GM19193 (cell line): ENCODE results near the gene VDAC2.

Experiments
- POLR2A ChIP-seq: IDR thresholded peaks from 4 replicates; pipeline ENCODE4 v1.6.1; 2011; ENCODE audit not compliant: insufficient read depth, insufficient read length; ENCODE audit errors: extremely low read depth

The VDAC2 gene

DNA sequence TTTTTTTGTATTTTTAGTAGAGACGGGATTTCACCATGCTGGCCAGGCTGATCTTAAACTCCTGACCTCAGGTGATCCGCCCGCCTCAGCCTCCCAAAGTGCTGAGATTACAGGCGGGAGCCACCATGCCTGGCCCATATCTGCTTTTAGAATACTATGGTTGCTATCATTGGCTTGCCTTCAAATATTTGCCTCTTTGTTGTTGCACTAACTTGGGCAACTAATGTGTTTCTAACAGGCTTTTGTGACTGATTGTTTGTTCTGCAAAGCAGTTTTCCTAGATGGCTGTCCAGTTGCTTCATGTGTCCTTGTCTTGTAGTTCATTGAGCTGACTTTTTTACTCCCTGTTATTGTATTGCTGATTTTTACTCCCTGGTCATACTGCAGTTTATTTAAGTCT, 9.7 kb downstream of the VDAC2 start:
- no peak for TF ChIP-seq POLR2A

DNA sequence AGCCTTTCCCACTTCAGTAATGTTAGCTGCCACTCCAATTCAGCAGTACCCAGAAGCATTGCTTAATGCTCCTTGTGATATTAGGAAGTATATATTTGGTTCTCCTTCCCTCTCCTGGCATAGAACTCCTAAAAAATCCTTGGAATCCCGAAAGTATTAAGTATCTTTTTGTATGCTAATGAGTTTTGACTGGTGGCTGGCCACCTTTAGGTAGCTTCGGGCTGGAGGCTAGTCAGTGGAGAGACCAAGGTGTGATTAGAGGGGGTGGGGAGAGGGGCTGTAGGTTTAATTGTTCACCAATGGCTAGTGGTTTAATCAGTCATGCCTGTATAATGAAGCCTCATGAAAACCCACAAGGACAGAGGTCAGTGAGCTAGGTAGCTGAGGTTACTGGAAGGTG, 12.9 kb downstream of the VDAC2 start:
- TF ChIP-seq POLR2A, result no peak

DNA sequence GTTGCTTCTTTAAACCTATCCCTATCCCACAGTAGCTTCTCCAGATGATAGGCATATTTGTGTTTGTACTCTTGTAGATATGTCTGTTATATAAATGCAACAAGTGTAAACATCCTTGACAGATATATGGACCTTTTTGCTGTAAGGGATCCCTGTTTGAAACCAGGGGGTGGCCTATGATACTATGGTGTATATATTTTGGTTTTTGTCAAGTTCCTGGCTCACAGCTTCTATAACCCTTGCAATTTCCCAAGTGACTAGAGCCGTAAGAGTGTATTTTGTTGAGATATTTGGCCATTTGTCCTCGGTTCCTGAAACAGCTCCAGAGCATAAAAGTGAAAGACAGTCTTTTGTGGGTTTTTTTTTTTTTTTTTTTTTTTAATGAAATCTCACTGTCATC, 15.5 kb downstream of the VDAC2 start:
- no peak for TF ChIP-seq POLR2A

DNA sequence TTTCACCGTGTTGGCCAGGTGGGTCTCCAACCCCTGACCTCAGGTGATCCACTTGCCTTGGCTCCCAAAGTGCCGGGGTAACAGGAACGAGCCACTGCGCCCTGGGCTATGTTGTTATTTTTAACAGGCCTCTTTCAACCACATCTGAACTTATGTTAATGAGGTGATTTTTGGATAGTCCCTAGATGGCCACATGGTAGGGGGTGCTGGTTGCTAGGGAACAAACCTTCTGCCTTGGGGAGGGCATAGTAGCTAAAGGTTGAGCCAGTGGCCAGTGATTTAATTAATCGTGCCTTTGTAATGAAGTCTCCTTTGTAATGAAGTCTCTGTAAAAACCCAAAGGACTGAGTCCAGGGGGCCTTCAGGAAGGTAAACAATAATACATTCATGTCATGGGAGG, 16.1 kb downstream of the VDAC2 start:
- no peak for TF ChIP-seq POLR2A

DNA sequence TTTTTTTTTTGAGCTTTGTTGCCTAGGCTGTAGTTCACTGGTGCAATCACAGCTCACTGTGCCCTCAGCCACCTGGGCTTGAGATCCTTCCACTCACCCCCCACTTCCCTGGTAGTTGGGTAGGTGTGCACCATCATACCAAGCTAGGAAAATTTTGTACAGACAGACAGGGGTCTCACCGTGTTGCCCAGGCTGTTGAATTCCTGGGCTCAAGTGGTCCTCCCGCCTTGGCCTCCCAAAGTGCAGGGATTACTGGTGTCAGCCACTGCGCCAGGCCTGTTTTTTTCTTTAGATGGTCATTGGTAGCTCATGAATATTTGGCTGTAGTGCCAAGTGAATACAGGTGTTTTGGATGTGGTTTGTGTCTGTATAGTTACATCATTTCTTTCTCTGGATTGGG, 17.7 kb downstream of the VDAC2 start:
- no peak for TF ChIP-seq POLR2A

DNA sequence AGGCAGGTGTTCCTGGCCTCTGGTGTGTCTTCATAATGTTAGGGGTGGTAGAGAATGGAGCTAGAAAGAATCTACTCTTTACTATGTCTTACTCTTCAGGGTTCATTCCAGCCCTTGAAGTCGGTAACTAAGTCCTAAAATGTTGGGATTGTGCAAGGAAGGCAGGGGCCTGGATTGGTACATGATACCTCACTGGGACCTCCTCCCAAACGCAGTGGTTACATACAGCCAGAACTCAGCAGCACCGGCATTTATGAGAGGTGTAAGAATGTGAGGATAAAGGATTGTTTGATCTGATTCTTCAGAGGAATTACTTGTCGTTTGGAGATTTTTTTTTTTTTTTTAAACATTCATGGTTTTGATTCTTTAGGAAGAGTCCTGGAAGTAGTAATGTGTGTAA, 18.2 kb downstream of the VDAC2 start:
- no peak for TF ChIP-seq POLR2A

DNA sequence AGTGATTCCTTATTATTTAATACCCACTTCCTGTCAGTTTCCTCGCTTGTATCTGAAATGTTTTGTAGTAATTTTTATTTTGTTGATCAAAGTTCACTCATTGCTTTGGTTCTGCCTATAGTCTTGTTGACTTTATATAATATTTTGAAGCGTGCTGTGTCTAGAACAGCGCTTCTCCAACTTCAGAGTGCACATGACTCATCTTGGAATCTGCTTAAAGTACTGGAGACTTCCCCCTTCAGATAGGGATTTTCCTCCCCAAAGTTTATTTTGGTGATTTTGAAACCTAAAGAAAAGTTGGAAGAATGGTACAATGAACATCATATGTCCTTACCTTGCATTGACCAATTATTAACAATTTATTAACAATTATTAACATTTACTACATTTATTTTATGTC, 19.4 kb downstream of the VDAC2 start:
- no peak for TF ChIP-seq POLR2A

DNA sequence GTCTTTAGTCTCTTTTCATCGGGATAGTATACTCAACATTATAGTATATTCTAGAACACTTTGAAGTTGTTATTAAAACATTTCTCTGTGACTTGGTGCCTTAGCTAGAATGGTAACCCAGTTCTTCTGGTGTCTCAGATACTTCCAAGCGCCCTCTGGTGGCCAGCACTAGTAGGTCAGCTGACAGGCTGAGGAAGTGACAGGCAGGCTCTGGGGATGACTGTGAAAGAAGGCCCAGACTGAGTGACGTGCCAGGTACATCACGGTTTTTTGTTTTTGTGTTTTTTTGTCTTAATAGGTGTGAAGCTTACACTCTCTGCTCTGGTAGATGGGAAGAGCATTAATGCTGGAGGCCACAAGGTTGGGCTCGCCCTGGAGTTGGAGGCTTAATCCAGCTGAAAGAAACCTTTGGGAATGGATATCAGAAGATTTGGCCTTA, 20.0 kb downstream of the VDAC2 start:
- TF ChIP-seq POLR2A, result no peak

DNA sequence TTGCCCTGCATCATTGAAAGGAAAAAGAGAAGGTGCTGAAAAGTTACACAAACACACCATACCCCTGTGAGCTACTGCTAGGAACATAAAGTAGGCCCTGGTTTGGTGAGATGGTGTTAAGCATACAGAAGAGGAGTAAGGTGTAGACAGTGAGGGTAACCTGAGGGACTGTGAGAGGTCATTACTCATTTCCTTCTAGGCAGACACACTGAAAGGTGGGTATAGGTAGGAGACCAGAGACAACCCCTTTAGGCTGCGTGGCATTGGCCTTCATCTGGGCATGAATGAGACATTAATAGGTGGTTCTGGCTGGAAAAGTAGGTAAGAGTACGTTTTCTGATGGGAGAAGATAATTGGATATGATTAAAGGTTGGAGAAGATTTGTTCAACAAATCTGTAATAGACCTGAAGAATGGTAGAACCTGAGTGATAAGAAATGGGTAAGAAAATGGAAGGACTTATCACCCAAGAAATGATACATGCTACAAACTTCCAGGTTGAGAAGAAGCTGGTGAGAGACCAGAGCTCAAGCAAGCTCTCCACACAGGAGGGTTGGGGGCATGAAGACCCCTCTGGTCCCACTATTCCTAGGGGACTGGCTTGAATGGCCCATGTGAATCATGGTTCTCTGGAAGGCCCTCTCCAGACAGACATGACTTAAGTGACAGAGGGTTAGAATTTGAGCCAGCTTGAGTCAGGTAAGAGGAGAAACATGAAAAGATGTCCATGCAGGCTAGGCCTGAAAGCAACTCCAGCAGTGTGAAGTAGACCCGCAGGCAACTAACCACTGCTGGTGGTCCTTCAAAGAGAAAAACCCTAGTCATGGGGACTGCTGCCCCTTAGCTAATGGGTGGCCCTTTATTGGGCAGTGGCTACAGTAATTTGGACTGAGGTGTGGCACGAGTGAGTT, 21.3 kb downstream of the VDAC2 start:
- TF ChIP-seq POLR2A, result no peak

DNA sequence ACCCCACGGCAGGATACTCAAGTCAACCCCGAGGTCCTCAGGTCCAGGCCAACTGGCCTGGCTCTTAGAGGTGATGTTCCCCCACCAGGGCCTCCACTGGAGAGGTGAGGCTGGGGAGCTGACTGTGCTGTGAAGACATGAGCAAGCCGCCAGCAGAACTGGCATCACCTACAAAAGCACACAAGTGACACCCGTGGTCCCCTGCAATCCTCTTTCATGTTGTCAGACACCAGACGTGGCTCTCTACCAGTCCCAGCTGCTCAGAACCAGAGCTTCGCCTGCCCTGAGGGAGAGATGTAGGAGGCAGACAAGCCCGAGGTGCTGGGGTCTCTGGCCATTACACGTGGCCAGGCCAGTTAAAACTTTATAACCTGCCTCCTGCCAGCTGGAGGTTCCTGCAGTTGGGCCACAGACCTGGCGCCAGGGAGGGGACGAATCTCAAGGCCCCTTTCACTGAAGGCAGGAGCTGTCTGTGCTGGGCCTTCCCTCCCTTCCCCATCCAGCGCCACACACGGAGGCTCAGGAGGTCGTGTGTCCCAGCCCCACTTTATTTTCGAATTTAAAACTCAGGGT, 22.9 kb downstream of the VDAC2 start:
- TF ChIP-seq POLR2A, result no peak

DNA sequence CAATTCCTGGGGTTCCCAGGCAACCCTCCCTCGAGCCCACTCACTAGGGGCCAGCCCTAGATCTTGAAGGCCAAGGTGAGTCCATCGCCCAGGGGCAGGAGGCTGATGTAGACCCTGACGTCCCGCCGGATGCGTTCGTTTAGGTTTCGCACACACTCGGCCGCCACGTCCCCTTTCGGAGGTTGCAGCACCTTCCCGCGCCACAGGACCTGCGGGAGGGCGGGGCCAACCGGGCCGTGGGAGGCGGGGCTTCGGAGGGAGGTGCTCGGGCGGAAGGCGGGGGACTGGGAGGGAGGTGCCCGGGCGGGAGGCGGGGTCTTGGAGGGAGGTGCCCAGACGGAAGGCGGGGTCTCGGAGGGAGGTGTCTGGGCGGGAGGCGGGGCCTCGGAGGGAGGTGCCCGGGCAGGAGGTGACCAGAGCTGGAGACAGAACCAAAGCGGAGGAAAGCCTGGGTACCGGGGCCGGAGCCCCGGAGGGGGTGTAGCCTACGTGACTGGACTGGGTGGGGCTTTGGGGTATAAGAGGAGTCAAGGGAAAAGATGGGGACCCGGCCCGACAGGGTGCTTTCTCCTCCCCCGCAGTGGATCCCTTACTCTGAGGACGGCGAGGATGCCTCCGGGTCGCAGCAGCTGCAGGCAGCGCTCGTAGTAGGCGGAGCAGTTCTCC, 23.6 kb downstream of the VDAC2 start:
- TF ChIP-seq POLR2A, result peak; percentile 7

DNA sequence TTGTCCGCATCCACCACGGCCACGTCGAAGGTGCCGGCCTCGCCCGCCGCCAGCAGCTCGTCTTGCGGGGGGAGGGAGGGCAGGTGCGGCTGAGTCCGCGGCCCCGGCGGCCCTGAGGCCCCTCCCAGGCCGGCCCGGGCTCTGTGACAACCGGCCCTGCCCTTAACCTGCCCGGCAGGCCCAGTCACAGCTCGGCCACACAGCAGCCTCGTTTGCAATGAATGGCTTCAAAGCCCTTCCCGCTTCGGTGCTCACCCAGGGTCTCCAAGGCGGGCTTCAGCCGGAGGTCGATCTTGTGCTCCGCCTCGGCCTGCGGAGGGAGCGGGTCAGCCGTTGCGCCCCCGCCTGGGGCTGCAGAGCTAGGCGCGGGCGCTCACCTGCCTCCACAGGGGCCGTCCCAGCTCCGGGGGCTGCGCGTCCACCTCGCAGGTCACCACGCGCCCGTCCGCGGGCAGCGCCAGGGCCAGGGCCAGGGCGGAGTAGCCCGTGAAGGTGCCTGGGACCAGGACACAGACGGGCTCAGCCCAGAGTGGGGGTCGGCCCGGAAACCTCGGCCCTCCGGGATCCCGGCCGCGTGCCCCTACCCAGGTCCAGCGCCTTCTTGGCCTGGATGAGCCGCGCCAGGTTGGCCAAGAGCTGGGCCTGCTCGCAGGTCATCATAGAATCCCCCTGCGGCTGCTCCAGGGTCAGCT, 24.2 kb downstream of the VDAC2 start:
- no peak for TF ChIP-seq POLR2A

DNA sequence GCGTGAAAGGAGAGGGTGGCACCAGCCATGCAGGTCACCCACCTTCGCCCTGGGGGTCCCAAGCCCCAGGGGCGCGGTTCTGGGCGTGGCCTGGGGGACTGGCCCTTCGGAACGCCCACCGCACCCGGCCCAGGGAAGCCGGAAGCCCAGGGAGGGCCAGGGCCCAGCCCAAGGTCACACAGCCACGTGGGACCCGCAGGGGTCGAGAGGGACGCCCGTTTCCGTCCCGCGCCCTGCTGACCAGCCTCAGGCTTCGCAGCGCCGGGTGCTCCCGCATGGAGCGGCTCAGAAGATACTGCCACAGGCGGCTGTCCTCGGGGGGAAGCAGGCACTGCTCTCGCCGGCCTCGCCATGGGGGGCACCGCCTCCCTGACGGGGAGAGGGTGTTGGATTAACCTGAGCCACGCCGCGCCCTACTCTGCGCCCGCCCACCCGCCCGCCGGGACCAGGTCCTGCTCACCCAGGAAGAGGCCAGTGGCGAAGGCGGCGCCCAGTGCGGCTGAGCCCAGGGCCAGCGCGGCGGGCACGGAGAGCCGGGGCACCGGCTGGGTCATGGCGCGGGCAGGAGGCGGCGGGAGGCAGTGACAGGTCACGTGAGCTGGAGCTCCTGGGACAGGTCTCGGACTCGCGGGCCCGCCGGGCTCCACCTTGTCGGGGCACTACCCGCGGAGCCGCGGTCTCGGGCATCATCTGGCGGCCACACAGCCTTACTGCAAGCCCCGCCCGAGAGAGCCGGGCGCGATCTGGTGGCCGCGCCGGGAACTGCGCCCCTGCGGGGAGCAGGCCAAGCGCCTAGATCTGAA, 25.0 kb downstream of the VDAC2 start, which contains the start of gene COMTD1:
Gene COMTD1, minus strand, starts transcription at position 583 of the 803 bp plus-strand sequence. Its CDS starts 29 bp downstream, at position 554.
- TF ChIP-seq POLR2A, result no peak

DNA sequence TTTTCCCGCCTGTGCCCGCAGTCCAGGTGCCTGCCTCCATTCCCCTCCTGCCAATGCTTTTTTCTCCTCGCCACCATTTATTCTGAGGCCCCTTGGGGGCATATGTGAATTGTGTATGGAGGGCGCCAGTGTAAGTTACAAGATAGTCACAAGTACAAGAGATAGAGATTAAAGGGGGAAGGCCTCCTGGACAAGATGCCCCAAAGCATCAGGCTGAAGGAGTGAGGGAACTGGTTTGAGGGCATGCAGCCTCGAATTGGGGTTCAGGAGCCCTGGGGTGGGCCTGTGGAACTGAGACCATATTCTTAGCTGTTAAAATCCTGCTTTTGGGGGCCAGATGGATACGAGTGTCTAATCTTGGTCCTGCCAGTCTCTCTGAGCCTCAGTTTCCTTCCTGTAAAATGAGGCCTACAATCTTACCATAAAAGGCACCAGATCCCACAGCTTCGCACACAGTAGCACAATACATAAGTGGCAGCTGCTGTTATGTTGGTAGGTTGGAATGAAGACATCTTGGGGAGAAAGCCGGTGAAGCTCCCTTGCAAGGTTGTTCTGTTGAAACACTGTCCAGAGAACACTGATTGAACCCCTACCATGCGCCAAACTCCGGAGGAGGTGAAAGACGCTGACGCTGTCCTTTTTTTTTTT, 25.7 kb downstream of the VDAC2 start:
- TF ChIP-seq POLR2A, result no peak
